ENCODE measurements around the gene RFX8. TPM values are rescaled to one million over a fixed set of nuclear protein-coding genes. Genes with fewer than 3 reads are reported as not detected.

The RFX8 gene
- total and polyA plus RNA-seq, 2 of the 8 experiments (the other 6 are each of a cell fraction or from before 2014, with no cell fraction given) = 0.60 to 0.97 TPM

- no peak for TF ChIP-seq CHD7 (IDR thresholded peaks at IDR 0.05; ENCODE audit: insufficient replicate concordance, low read length)
- TF ChIP-seq EGR1 (IDR thresholded peaks at IDR 0.05; ENCODE audit: borderline replicate concordance, low read depth, low read length) = no peak
- no peak for TF ChIP-seq SIX5 (IDR thresholded peaks at IDR 0.05; ENCODE audit: low read depth, low read length)
- no peak for TF ChIP-seq POLR2AphosphoS5 (IDR thresholded peaks at IDR 0.05; ENCODE audit: low read depth, low read length)
- no peak for TF ChIP-seq GTF2F1 (IDR thresholded peaks at IDR 0.05; ENCODE audit: borderline replicate concordance, low read depth, low read length)
Observed at GRCh38 chr2:101477556-101477955, 2.6 kb upstream of the RFX8 start (continued).

All from H1 (cell line).